ENCODE data around the gene C1GALT1. TPM values are rescaled to one million over a fixed set of nuclear protein-coding genes. Genes with fewer than 3 reads are reported as not detected.

C1GALT1 gene
- total and polyA plus RNA-seq, 9 of the 15 experiments (the other 6 are each of a cell fraction or from before 2014, with no cell fraction given), result 5.0 to 33.2 (median 24.1) TPM

DNA sequence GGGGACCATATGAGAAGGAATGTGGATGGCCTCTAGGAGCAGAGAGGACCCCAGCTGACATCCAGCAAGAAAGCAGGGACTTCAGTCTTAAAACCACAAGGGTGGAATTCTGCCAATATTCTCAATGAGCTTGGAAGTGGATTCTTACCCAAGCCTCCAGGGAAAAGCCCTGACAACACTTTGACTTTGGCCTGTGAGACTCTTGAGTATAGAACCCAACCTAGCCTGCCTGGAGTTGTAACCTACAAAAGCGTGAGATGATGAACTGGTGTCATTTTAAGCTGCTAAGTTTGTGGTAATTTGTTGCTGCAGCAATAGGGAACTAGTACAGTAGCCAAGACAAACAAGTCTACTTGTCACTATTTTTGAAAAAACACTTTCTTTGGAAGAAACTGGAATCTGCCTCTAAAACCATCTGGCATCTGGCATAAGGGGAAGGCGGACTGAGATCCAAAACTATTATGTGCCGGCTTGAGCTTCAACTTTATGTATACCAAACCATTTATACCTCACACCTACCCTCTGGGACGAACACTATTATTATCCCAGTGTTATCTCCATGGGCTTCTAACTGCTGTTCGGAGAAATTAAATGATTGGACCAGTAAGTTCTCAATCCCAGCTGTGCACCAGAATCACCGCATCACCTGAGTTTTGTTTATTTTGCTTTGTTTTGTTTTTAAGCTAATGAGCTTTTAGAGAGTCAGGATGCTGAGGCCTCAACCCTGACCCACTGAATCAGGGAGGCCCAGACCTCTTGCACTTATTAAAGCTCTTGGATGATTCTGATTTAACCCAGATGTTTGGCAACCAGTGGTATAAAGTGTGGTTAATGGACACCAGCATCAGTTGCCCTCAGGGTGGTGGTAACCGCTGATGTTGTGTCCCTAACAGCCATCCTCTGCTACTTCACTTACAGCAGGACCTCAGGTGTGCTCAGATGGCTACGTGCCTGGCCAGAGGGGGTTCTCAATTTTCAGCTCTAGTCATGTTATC, 83.0 kb downstream of the C1GALT1 start:
- FAIRE-seq (no peak), DNase-seq (ENCODE audit: extremely low read depth in 1 of 4, low spot score in 3 of 4) (no peak), ATAC-seq (no peak)
- no peak overlapping the region for H3K4me2 ChIP-seq (ENCODE audit: insufficient read depth, low read length)
- no peaks in the 10 kb centered on the region for H3K9me3 ChIP-seq (replicated peaks; ENCODE audit: control insufficient read depth, insufficient read depth, low read depth, low read length)
- no peaks in the 10 kb centered on the region for H3K9me1 ChIP-seq (ENCODE audit: control insufficient read depth, insufficient read depth, low read length)
- ChIA-PET CTCF (ENCODE audit: low intra/inter-chr PET ratio) (no interaction called here), POLR2A (interaction anchor here (0.7 to 2.5 kb wide), 2 partner anchors 8 to 16 kb away, joined by 3 to 10 read pairs; no protein-coding TSS in a partner anchor)
- in situ Hi-C loops (cut with MboI), result no loop called here
- no TSS peak for BruUV-seq (replicated peaks)
- H3K27me3 ChIP-seq (ENCODE audit: control insufficient read depth in 2 of 2, insufficient read depth in 2 of 2, low read length in 2 of 2), result no peaks in the 10 kb centered on the region
- H3K79me2 ChIP-seq (ENCODE audit: control insufficient read depth, insufficient read depth, low read length), result no peaks in the 10 kb centered on the region
- H2AFZ ChIP-seq (ENCODE audit: low read depth, low read length), result no peak overlapping the region
- H4K20me1 ChIP-seq (replicated peaks; ENCODE audit: control insufficient read depth, insufficient read depth, low read length), result no peaks in the 10 kb centered on the region
- no peak overlapping the region for H3K9ac ChIP-seq (ENCODE audit: insufficient read depth in 1 of 2, low read depth in 2 of 2, low read length in 2 of 2)
- H3K4me3 ChIP-seq, result no peak overlapping the region
- TF ChIP-seq ZNF263 (CRISPR knock-in tag; IDR thresholded peaks at IDR 0.05; ENCODE audit: borderline replicate concordance) (no peak), GMEB1 (CRISPR knock-in tag; IDR thresholded peaks at IDR 0.05) (no peak), PATZ1 (CRISPR knock-in tag; IDR thresholded peaks at IDR 0.05; ENCODE audit: borderline replicate concordance) (no peak), RFX1 (IDR thresholded peaks at IDR 0.05) (no peak), ZNF133 (CRISPR knock-in tag; IDR thresholded peaks at IDR 0.05) (no peak), ZMIZ1 (IDR thresholded peaks at IDR 0.05; ENCODE audit: low read depth in 2 of 2, low read length in 2 of 2) (no peak), PHB2 (IDR thresholded peaks at IDR 0.05; ENCODE audit: low read depth) (no peak), EHMT2 (IDR thresholded peaks at IDR 0.05) (no peak), PML (IDR thresholded peaks at IDR 0.05; ENCODE audit: low read length) (no peak), TEAD1 (CRISPR knock-in tag; IDR thresholded peaks at IDR 0.05) (no peak), ELF1 (tag; IDR thresholded peaks at IDR 0.05) (no peak), ZNF165 (CRISPR knock-in tag; IDR thresholded peaks at IDR 0.05; ENCODE audit: borderline replicate concordance) (no peak), RBBP5 (IDR thresholded peaks at IDR 0.05; ENCODE audit: borderline replicate concordance, insufficient read depth, low read length, poor library complexity, severe bottlenecking) (no peak), FOXP1 (CRISPR knock-in tag; IDR thresholded peaks at IDR 0.05) (no peak), MECOM (CRISPR knock-in tag; IDR thresholded peaks at IDR 0.05) (no peak)
- intact Hi-C loops (cut with micrococcal nuclease), result no loop called here
- no peak overlapping the region for H3K27ac ChIP-seq (ENCODE audit: extremely low read depth, low read depth, low read length)
- H3K36me3 ChIP-seq (ENCODE audit: control insufficient read depth, insufficient read depth, low read length), result no peaks in the 10 kb centered on the region
- H3K4me1 ChIP-seq (replicated peaks in 1 of 2; ENCODE audit: control insufficient read depth in 2 of 2, insufficient read depth in 2 of 2, low read length in 2 of 2), result no peaks in the 10 kb centered on the region
- WGBS (ENCODE audit: insufficient coverage, low coverage, missing lambda C conversion rate), result 39% methylated on average over 8 of the region's 8 CpGs

All from K562 (cell line).